Lower leg skin (tissue), 3 donors: ENCODE results near the gene NTHL1.

Source experiments
- POLR2A ChIP-seq, 2 donors: fragments of 450-650 bp; IDR thresholded peaks; one replicate each; pipeline ENCODE4 v1.6.1; 2016 to 2017; ENCODE audit warnings: antibody characterized with exemption in 2 of 2, mild to moderate bottlenecking in 1 of 2, moderate library complexity in 1 of 2
- TF ChIP-seq, protein P1 (sequence below), 3 donors: fragments of 450-650 bp; IDR thresholded peaks; one replicate each; pipeline ENCODE4 v1.5.1; 2016; ENCODE audit warnings: antibody characterized with exemption in 3 of 3, mild to moderate bottlenecking in 3 of 3, moderate library complexity in 2 of 3

DNA sequence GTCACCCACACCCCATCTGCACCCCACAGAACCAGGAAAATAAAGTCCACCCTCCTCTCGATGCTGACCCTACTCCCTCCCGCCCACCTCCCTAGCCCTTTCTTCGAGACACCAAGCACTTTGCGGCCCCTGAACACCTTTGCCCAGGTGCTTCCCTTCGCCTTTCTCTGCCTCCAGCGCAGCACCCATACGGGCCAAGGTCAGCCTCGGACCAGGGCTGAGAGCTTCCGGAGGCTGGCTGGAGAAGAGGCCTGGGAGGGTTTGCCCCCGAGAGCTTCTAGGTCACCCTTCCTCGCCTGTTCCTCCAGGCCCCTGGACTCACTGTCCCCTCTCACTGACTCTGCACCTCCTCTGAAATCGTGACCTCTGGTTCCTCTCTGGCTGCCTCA lies 23.6 kb downstream of the NTHL1 start:
- TF ChIP-seq, protein P1, sequence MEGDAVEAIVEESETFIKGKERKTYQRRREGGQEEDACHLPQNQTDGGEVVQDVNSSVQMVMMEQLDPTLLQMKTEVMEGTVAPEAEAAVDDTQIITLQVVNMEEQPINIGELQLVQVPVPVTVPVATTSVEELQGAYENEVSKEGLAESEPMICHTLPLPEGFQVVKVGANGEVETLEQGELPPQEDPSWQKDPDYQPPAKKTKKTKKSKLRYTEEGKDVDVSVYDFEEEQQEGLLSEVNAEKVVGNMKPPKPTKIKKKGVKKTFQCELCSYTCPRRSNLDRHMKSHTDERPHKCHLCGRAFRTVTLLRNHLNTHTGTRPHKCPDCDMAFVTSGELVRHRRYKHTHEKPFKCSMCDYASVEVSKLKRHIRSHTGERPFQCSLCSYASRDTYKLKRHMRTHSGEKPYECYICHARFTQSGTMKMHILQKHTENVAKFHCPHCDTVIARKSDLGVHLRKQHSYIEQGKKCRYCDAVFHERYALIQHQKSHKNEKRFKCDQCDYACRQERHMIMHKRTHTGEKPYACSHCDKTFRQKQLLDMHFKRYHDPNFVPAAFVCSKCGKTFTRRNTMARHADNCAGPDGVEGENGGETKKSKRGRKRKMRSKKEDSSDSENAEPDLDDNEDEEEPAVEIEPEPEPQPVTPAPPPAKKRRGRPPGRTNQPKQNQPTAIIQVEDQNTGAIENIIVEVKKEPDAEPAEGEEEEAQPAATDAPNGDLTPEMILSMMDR (IDR thresholded peaks at IDR 0.05), result no peak
- no peak for TF ChIP-seq POLR2A (IDR thresholded peaks at IDR 0.05)
